Inflammatory macrophage treated with lipopolysaccharide for 4 hours (primary cell): ENCODE measurements around the gene SEMA7A.

Source experiments
- DNase-seq: peaks from one replicate; pipeline ENCODE4 v3.0.0-alpha.2; 2020

SEMA7A gene

DNA sequence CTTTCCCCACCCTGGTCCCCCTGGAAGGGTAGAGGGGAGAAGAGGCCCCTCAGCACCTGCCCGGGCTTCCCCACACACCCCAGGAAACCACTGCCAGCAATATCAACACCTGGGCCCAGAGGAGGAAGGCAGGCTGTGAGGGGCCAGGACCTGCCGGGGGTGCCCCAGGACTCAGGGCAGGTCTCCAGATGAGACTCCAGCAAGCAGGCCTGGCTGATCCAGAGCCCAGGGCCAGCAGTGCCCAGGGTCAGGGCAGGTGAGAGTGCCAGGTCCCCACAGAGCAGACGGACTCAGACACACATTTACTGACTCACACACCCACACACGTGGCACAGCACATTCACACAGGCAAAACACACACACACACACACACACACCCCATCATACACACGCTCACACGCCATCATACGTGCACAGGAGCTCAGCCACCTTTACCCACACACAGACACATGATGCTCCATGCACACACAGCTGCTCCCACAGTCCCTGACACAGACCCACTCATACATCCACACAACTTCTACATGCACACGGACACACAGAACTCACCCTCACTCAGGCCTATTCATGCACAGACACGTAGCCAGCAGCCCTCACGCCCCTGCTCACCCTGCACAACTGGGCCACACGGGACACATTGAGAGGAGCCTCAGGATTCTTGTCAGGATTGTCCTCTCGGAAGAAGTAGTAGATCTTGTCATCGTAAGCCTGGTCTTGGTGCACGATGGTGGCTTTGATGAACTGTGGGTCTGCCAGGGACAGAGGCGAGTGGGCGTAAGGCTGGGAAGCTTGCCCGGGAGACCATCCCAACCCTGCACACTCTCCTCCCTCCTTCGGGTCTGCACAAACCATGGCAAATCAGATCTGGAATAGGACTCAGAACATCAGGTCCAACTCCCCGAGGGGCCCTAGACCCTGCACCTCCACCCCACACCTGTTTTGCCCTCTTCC lies 17.5 kb downstream of the SEMA7A start:
- no peak for DNase-seq

- DNase-seq: no peak
Observed at GRCh38 chr15:74414603-74415338, 19.0 kb downstream of the SEMA7A start.

DNA sequence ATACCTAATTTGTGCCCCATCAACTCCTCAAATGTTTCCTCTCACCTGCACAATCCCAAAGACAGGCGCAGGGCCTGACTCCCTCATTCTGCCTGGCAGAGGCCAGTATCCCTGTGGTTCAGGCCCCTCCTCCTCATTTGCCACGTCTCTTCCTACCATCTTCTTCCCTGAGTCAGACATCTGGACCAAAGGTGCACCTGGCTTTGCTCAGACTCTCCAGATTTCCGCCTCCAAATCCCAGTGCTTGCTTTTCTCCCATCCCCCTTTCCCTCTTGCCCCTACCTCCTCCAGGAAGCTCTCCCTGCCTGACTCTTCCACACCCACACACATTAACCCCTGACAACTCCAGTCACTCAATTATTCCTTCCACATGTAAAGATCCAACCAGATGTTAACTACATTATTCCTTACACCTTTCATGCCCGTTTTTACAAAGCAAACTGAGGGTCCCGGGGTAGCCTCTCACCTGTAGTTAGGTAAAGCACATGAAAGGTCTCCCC lies 19.6 kb downstream of the SEMA7A start:
- no peak for DNase-seq

- no peak for DNase-seq
Observed at GRCh38 chr15:74413350-74414080, 20.2 kb downstream of the SEMA7A start.

- no peak for DNase-seq
Observed at GRCh38 chr15:74412159-74412558, 21.6 kb downstream of the SEMA7A start.

DNA sequence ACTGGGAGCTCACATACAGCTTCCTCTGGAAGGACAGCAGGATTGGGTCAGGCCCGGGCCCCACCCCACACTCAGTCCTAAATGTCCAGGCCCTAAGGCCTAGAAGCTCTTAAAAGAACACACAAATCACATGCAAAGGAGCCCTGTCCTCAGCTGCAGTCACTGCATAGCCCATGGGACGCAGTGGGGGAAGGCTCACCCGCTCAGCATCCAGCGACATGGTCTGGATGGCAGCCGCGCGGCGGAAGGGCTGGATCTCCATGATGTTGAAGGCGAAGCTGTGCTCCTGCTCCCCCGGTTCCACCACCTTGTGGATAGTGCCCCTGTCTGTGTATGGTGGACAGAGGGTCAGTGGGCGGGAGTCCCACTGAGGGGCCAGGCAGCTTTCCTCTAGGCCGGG lies 22.1 kb downstream of the SEMA7A start:
- DNase-seq: no peak

GRCh38 chr15:74410502-74410901 lies 23.3 kb downstream of the SEMA7A start:
- no peak for DNase-seq

DNA sequence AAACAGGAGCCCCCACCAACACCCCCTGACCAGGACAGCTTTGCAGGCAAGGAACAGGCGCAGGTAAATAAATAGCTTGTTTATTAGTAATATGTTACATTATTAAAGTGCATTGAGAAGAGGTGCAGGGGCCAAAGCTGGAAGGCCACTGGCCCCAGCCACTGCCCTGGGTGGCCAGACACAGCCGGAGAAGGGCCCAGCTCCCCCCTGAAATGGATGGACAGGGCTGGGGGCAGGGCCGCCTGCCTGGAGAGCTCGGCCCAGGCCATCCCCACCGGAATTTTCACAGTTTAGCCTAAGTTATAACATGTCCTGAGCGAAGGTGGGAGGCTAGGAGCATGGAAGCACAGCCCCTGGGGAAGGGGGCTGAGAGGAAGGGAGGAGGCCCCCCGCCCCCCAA lies 24.5 kb downstream of the SEMA7A start:
- no peak for DNase-seq

DNA sequence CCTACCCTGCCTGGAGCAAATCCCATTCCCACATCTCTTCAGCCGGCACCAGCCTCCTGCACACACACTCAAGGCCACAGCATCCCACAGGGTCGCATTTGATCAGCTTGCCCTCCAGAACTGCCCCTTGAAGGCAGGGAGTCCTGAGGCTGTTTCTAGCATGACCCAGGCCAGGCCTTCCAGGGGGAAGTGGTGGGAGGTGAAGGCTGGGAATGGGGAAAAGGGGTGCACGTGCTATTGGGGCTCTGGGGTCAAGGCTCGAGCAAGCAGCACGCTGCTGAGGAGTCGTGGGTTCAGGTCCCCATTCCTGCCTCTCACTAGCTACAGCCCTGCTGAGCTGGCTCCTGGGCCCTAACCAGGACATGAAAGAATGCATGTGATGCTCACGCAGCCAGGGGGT lies 24.9 kb downstream of the SEMA7A start:
- DNase-seq: no peak

GRCh38 chr15:74408385-74408784 lies 25.4 kb downstream of the SEMA7A start:
- no peak for DNase-seq

- DNase-seq: no peak
Observed at GRCh38 chr15:74406992-74407705, 26.6 kb downstream of the SEMA7A start.

DNA sequence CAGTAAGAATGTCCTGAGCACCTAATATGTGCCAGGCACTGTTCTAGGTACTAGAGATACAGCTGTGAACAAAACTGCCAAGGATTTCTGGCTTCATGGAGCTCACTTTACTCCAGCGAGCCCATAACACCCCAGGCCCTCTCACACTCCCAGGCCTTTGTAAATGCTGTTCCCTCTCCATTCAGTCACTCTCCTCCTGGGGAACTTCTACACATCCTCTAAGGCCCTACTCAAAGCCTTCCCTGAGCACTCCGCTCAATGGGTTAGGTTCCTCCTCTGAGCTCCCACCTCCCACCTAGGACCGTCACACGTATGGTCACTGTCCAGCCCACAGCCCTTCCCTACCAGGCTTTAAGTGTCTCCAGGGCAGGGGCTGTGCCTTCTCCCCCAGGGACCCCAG lies 27.2 kb downstream of the SEMA7A start:
- no peak for DNase-seq

DNA sequence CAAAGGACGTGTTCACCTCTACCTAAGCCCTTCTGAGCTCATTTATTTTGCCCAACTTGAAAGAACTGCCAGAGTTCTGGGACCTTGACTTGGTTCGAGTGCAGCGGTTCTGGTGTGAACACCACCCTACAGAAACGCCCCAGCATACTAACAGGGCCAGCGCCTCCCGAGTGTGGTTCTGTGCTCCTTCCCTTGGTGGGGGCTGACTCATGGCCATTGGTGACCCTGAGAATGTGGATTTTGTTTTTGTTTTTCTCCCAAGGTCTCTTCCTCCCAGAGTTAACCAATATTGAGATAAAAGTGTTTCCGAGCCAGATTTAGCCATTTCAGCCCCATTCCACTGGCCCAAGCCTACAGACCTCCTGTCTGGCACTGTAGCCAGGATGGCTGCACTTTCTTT lies 27.9 kb downstream of the SEMA7A start:
- no peak for DNase-seq

DNA sequence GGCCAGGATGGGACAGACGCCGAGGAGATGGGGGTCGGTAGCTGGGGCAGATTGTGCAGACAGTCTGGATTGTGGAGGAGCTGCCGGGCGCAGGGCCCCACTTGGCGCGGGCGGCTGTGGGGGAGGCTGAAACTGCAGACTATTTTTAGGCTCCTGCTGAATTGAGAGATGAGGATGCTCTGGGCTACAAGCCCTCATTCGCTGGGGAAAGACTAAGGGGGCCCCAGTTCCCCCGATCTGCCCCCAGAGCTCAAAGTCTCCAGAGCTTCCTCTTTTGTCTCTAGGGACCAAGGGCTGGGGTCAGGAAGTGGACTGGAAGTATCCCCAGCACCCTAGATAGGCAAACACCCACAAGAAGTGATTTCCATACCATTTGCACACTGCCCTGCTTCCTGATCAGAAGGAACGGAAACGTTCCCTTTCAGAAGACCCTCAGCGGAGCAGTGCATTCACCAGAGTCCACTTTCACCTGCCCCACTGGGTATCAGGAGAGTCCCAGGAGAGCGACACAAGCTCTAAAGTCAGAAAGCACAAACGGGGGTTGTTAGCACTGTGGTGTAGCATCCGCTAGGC lies 29.7 kb downstream of the SEMA7A start:
- DNase-seq: no peak

DNA sequence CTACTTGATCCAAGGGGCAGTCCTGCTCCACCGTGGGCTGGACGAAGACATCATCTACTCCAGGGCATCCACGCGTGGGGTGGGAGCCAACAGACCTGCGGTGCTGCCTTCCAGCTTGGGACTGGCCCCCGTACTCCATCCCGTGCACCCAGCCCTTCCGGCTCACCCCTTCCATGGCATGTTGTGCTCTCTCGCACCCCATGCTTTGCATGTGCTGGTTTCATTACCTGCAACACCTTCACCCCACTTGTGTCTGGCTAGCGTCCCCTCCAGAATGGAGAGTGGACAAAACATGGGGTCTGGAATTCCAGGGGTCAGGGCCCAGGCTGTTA lies 30.2 kb downstream of the SEMA7A start:
- DNase-seq: no peak

DNA sequence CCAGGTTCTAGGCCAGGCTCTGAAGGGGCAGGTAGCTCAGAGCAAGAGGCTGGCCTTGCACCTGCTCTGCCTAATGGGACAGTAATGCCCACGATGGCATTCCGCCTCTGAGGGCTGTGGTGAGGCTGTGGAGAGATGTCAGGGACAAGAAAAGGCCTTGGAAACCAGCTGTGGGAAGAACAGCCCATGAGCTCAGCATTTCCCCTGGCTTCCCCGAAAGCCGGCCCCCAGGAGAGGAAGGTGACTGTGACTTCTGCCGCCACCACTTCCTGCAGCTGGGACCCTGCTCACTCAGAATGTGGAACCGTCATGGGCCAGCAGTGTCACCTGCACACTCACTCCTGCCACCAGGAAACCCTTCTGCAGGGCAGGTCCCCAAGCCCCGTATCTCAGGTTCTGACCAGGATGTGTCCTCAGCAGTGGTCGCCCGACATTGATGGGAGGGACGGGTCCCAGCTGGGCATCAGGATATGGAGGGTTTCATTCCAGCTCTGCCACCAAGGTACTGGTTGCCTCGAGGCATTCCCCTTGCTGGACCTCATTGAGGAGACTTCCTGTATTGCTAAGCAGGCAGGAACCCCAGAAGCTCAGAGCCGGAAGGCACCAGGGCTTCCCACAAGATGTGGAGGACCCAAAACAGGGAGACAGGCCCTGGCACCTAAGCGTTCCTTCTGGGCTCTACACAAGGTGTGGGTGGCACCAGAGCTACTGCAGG lies 30.7 kb downstream of the SEMA7A start:
- DNase-seq: peak; percentile 44

DNA sequence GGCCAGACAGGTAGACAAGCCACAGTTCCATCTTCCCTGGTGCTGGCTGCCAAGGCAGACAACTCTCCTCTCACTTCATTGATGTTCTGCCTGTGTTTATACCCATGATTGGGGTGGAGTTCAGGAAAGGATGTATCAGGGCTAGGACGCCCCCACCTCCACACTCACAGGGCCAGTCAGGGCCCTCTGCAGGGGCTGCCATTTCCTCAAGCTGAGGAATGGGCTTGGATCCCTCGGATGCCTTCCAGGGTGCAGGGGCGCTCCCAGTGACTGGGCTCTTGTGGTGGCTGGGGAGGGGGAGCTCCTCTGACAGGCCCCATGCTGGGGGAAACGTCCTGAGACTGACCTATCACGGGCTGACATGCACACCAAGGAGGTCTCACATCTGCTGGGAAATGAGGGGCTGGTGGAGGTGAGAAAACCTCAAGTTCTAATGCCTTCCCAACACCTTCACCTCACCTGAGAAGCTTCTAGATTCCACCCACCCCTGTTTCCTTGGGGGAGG lies 31.4 kb downstream of the SEMA7A start:
- DNase-seq: no peak

DNA sequence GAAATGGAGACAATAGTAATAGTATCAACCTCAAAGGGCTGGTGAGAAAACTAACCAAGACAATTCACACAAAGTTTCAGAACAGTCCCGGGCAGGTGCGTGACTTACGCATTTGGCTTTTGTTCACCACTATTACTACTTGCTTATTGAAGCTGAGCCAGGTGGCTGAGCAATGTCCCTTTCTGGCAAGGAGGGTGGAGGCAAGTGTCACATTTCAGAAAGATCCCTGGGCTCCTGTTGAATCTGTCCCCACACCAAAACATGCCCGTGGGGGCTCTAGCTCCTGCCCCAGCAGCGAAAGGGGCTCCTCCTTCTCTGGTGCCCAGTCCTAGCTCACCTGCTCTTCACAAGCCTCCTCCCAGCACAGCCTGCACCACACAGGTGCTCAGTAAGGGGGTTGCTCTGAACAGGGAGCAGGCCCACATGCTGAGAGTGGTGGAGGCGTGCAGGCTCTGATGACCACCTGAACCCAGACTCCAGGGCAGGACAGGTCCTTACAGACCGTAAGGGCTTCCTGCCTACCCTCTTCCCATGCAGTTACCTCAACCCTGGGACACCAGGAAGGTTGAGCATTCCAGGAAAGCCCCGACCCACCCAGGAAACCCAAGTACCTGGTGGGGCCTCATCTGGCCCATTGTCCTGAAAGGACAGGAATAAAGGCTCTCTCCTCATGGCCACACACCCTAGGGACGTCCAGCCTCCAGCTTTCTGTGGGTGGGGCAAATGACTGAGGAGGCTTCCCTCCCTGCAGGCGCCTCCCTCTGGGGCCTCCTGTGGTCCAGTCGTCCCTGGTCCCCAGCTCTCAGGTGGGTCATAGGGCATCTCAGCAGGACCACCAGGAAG lies 32.6 kb downstream of the SEMA7A start:
- no peak for DNase-seq

GRCh38 chr15:74400313-74400860 lies 33.4 kb downstream of the SEMA7A start:
- no peak for DNase-seq
